Measurements from ENCODE around the gene SCGB1D1.

SCGB1D1 gene

GRCh38 chr11:62201376-62201775, 11.4 kb downstream of the SCGB1D1 start:
- ChIA-PET CTCF (interaction anchor here (1.0 to 1.3 kb wide), 2 partner anchors 122 to 303 kb away, joined by 3 to 4 read pairs; no protein-coding TSS in a partner anchor), POLR2A (no interaction called here)
- H3K4me1 ChIP-seq (ENCODE audit: control insufficient read depth, insufficient read depth, low read length): no peaks in the 10 kb centered on the region
- no peaks in the 10 kb centered on the region for H3K9me3 ChIP-seq (ENCODE audit: control insufficient read depth, insufficient read depth, low read depth, low read length)
- no peak overlapping the region for H3K4me3 ChIP-seq (ENCODE audit: low read depth, low read length)
- H3K27ac ChIP-seq (ENCODE audit: extremely low read depth, low read depth, low read length): no peak overlapping the region
- TF ChIP-seq ZNF341 (tag by site-specific recombination; IDR thresholded peaks at IDR 0.05; ENCODE audit: low read depth): no peak
- no peak for TF ChIP-seq ZNF501 (tag by site-specific recombination; IDR thresholded peaks at IDR 0.05)
- TF ChIP-seq ZBTB6 (tag by site-specific recombination; IDR thresholded peaks at IDR 0.05): no peak
- no peak for TF ChIP-seq ZBTB20 (tag by site-specific recombination; IDR thresholded peaks at IDR 0.05)
- no peaks in the 10 kb centered on the region for H3K36me3 ChIP-seq (ENCODE audit: control insufficient read depth in 2 of 2, insufficient read depth in 1 of 2, low read length in 2 of 2)

GRCh38 chr11:62202910-62203309, 12.9 kb downstream of the SCGB1D1 start:
- Histone ChIP-seq H3K4me3 (ENCODE audit: low read depth, low read length) (no peak overlapping the region), H3K4me1 (ENCODE audit: control insufficient read depth, insufficient read depth, low read length) (no peaks in the 10 kb centered on the region), H3K27ac (ENCODE audit: extremely low read depth, low read depth, low read length) (no peak overlapping the region), H3K36me3 (ENCODE audit: control insufficient read depth in 2 of 2, insufficient read depth in 1 of 2, low read length in 2 of 2) (no peaks in the 10 kb centered on the region), H3K9me3 (ENCODE audit: control insufficient read depth, insufficient read depth, low read depth, low read length) (no peaks in the 10 kb centered on the region)
- CTCF ChIA-PET: interaction anchor here (0.8 kb wide), 1 partner anchor 32 kb away, joined by 3 read pairs; no protein-coding TSS in a partner anchor
- POLR2A ChIA-PET: no interaction called here
- no peak for TF ChIP-seq ZNF639 (tag by site-specific recombination; IDR thresholded peaks at IDR 0.05)
- no peak for TF ChIP-seq ZBTB44 (tag by site-specific recombination; IDR thresholded peaks at IDR 0.05)
- no peak for TF ChIP-seq ZNF146 (tag by site-specific recombination; IDR thresholded peaks at IDR 0.05)
- no peak for TF ChIP-seq REPIN1 (tag by site-specific recombination; IDR thresholded peaks at IDR 0.05; ENCODE audit: low read depth)
- TF ChIP-seq ZBTB21 (tag by site-specific recombination; IDR thresholded peaks at IDR 0.05): no peak
- no peak for TF ChIP-seq ZNF335 (tag by site-specific recombination; conservative IDR thresholded peaks at IDR 0.05)
- no peak for TF ChIP-seq SP7 (tag by site-specific recombination; IDR thresholded peaks at IDR 0.05)
- no peak for TF ChIP-seq ZNF366 (tag by site-specific recombination; conservative IDR thresholded peaks at IDR 0.05)
- no peak for TF ChIP-seq OSR2 (tag by site-specific recombination; IDR thresholded peaks at IDR 0.05)
- no peak for TF ChIP-seq ZNF623 (tag by site-specific recombination; IDR thresholded peaks at IDR 0.05)
- TF ChIP-seq ZNF416 (tag by site-specific recombination; IDR thresholded peaks at IDR 0.05): no peak
- TF ChIP-seq ZNF174 (tag by site-specific recombination; IDR thresholded peaks at IDR 0.05): no peak
- no peak for TF ChIP-seq ZXDB (tag by site-specific recombination; IDR thresholded peaks at IDR 0.05)

GRCh38 chr11:62204430-62204829, 14.4 kb downstream of the SCGB1D1 start:
- Histone ChIP-seq H3K9me3 (ENCODE audit: control insufficient read depth, insufficient read depth, low read depth, low read length) (no peaks in the 10 kb centered on the region), H3K4me1 (ENCODE audit: control insufficient read depth, insufficient read depth, low read length) (no peaks in the 10 kb centered on the region), H3K4me3 (ENCODE audit: low read depth, low read length) (no peak overlapping the region), H3K27ac (ENCODE audit: extremely low read depth, low read depth, low read length) (no peak overlapping the region), H3K36me3 (ENCODE audit: control insufficient read depth in 2 of 2, insufficient read depth in 1 of 2, low read length in 2 of 2) (no peaks in the 10 kb centered on the region)
- ChIA-PET POLR2A (interaction anchor here (0.7 kb wide), 1 partner anchor 33 kb away, joined by 3 read pairs; no protein-coding TSS in a partner anchor), CTCF (interaction anchor here (0.6 to 1.6 kb wide), 6 partner anchors 9 to 131 kb away, joined by 3 to 10 read pairs (median 4); no protein-coding TSS in a partner anchor)
- TF ChIP-seq KLF8 (tag by site-specific recombination; IDR thresholded peaks at IDR 0.05) (no peak), ZNF544 (tag by site-specific recombination; IDR thresholded peaks at IDR 0.05) (no peak), ZXDB (tag by site-specific recombination; IDR thresholded peaks at IDR 0.05) (no peak), ZNF623 (tag by site-specific recombination; IDR thresholded peaks at IDR 0.05) (no peak), ZNF639 (tag by site-specific recombination; IDR thresholded peaks at IDR 0.05) (no peak), ZBTB48 (tag by site-specific recombination; IDR thresholded peaks at IDR 0.05) (no peak), ZBTB20 (tag by site-specific recombination; IDR thresholded peaks at IDR 0.05) (no peak), ZNF398 (tag by site-specific recombination; IDR thresholded peaks at IDR 0.05) (no peak), ZNF768 (tag by site-specific recombination; IDR thresholded peaks at IDR 0.05) (no peak)

Measured in HEK293 (cell line).